Endothelial cell of umbilical vein (primary cell): ENCODE results near the gene ENTREP1.
"Not testable (repeated sequence)": the region's sequence is repeated elsewhere in the genome, so short reads cannot be mapped to it uniquely, and the experiment has no call there.

Experiments used
- CTCF ChIP-seq, 2 donors: IDR thresholded peaks; 1 replicate in 1 of 2; 2 replicates in 1 of 2; pipeline ENCODE4 v1.5.1; 2011; ENCODE audit warnings: low read length in 2 of 2, mild to moderate bottlenecking in 2 of 2, moderate library complexity in 2 of 2, control low read depth in 1 of 2, inconsistent platforms in 1 of 2, low read depth in 1 of 2; ENCODE audit not compliant: insufficient read depth in 1 of 2; ENCODE audit errors: extremely low read depth in 1 of 2
- EZH2 ChIP-seq: IDR thresholded peaks from 2 replicates; pipeline ENCODE4 v1.6.1; 2012; ENCODE audit warnings: borderline replicate concordance, low read depth, mild to moderate bottlenecking, moderate library complexity, low read length, inconsistent platforms; ENCODE audit not compliant: severe bottlenecking
- MAX ChIP-seq: IDR thresholded peaks from 2 replicates; pipeline ENCODE4 v1.6.1; 2011; ENCODE audit not compliant: insufficient read depth, insufficient read length
- MYC ChIP-seq: IDR thresholded peaks from one replicate; pipeline ENCODE4 v1.6.1; 2011; ENCODE audit warnings: mild to moderate bottlenecking, low read depth, low read length
- POLR2A ChIP-seq: IDR thresholded peaks from 2 replicates; pipeline ENCODE4 v1.6.1; 2012; ENCODE audit warnings: low read depth, mild to moderate bottlenecking, control low read depth, low read length
- POLR2AphosphoS5 ChIP-seq: IDR thresholded peaks from 2 replicates; pipeline ENCODE4 v1.6.1; 2012; ENCODE audit warnings: low read depth, mild to moderate bottlenecking, control low read depth, low read length, moderate library complexity; ENCODE audit not compliant: insufficient read depth

GRCh38 chr9:69306895-69307445, 18.0 kb upstream of the ENTREP1 start:
- not testable (repeated sequence) for TF ChIP-seq CTCF (IDR thresholded peaks at IDR 0.05; ENCODE audit: extremely low read depth in 1 of 2, insufficient read depth in 1 of 2, low read depth in 1 of 2, low read length in 2 of 2); POLR2AphosphoS5; EZH2; MYC; POLR2A; MAX
